ENCODE results near the gene NAA35.

DNA sequence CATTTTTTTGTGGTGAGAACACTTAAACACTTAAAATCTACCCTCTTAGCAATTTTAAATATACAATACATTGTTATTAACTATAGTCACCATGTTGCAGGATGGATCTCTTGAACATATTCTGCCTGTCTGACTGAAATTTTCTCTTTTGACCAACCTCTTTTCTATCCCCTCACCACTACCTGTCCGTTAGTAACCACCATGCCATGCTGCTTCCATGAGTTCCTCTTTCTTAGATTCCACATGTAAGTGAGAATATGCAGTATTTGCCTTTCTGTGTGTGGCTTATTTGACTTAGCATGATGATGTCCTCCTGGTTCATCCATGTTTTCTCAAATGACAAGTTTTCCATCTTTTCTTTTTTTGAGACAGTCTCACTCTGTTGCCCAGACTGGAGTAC lies 48.5 kb upstream of the NAA35 start:
- TF ChIP-seq, protein P1, sequence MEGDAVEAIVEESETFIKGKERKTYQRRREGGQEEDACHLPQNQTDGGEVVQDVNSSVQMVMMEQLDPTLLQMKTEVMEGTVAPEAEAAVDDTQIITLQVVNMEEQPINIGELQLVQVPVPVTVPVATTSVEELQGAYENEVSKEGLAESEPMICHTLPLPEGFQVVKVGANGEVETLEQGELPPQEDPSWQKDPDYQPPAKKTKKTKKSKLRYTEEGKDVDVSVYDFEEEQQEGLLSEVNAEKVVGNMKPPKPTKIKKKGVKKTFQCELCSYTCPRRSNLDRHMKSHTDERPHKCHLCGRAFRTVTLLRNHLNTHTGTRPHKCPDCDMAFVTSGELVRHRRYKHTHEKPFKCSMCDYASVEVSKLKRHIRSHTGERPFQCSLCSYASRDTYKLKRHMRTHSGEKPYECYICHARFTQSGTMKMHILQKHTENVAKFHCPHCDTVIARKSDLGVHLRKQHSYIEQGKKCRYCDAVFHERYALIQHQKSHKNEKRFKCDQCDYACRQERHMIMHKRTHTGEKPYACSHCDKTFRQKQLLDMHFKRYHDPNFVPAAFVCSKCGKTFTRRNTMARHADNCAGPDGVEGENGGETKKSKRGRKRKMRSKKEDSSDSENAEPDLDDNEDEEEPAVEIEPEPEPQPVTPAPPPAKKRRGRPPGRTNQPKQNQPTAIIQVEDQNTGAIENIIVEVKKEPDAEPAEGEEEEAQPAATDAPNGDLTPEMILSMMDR (IDR thresholded peaks at IDR 0.05) = no peak
- TF ChIP-seq CBX2 (IDR thresholded peaks at IDR 0.05; ENCODE audit: borderline replicate concordance, low read depth) (no peak), POLR2A (IDR thresholded peaks at IDR 0.05; ENCODE audit: low read length) (no peak), CHD2 (IDR thresholded peaks at IDR 0.05; ENCODE audit: low read length, partially characterized antibody) (no peak), EP300 (IDR thresholded peaks at IDR 0.05) (no peak), MYC (IDR thresholded peaks at IDR 0.05; ENCODE audit: borderline replicate concordance, low read length) (no peak), SMC3 (IDR thresholded peaks at IDR 0.05) (no peak), KDM1A (IDR thresholded peaks at IDR 0.05; ENCODE audit: low read depth) (no peak), CBX8 (IDR thresholded peaks at IDR 0.05) (no peak), BHLHE40 (IDR thresholded peaks at IDR 0.05; ENCODE audit: low read depth, low read length) (no peak), ESRRA (IDR thresholded peaks at IDR 0.05; ENCODE audit: borderline replicate concordance, low read length) (no peak), HOXB5 (CRISPR knock-in tag; IDR thresholded peaks at IDR 0.05) (no peak)
- TF ChIP-seq, protein P2, sequence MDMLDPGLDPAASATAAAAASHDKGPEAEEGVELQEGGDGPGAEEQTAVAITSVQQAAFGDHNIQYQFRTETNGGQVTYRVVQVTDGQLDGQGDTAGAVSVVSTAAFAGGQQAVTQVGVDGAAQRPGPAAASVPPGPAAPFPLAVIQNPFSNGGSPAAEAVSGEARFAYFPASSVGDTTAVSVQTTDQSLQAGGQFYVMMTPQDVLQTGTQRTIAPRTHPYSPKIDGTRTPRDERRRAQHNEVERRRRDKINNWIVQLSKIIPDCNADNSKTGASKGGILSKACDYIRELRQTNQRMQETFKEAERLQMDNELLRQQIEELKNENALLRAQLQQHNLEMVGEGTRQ (IDR thresholded peaks at IDR 0.05) = no peak
- TF ChIP-seq, protein P3, sequence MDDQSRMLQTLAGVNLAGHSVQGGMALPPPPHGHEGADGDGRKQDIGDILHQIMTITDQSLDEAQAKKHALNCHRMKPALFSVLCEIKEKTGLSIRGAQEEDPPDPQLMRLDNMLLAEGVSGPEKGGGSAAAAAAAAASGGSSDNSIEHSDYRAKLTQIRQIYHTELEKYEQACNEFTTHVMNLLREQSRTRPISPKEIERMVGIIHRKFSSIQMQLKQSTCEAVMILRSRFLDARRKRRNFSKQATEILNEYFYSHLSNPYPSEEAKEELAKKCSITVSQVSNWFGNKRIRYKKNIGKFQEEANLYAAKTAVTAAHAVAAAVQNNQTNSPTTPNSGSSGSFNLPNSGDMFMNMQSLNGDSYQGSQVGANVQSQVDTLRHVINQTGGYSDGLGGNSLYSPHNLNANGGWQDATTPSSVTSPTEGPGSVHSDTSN (IDR thresholded peaks at IDR 0.05) = no peak
